SH-SY5Y (cell line): ENCODE measurements around the gene ARHGAP15.

ENCODE experiments used
- GATA2 ChIP-seq: IDR thresholded peaks from 2 replicates; pipeline ENCODE4 v1.6.1; 2011; ENCODE audit warnings: mild to moderate bottlenecking, low read depth, low read length
- GATA3 ChIP-seq: IDR thresholded peaks from 2 replicates; pipeline ENCODE4 v1.6.1; 2011; ENCODE audit warnings: low read depth, mild to moderate bottlenecking, low read length, moderate library complexity

- no peak for TF ChIP-seq GATA3
- no peak for TF ChIP-seq GATA2
Measured at GRCh38 chr2:143635302-143635701, 506.1 kb downstream of the ARHGAP15 start.
